LNCAP (cell line): ENCODE results near the gene TLE2.

ENCODE experiments used
- TF ChIP-seq, protein P1 (sequence below): fragments of 450-650 bp; IDR thresholded peaks from 2 replicates; pipeline ENCODE4 v1.5.1; 2017; ENCODE audit warnings: mild to moderate bottlenecking

The TLE2 gene

DNA sequence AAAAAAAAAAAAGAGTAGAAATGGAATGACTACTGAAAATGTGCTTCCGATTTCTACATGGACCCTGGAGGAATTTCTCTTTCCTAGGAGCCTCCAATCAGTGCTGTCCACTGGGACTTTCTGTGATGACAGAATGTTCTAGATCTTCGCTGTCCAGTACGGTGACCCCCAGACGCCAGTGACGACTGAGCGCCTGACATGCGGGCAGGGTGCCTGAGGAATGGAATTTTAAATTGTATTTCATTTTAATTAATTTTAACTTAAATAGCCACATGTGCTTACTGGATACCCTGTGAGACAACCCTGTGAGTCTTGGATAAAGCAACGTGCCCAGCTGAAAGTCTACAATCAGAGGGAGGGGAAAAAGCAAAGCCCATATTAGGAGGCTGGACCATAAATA lies 55.9 kb downstream of the TLE2 start:
- TF ChIP-seq, protein P1, sequence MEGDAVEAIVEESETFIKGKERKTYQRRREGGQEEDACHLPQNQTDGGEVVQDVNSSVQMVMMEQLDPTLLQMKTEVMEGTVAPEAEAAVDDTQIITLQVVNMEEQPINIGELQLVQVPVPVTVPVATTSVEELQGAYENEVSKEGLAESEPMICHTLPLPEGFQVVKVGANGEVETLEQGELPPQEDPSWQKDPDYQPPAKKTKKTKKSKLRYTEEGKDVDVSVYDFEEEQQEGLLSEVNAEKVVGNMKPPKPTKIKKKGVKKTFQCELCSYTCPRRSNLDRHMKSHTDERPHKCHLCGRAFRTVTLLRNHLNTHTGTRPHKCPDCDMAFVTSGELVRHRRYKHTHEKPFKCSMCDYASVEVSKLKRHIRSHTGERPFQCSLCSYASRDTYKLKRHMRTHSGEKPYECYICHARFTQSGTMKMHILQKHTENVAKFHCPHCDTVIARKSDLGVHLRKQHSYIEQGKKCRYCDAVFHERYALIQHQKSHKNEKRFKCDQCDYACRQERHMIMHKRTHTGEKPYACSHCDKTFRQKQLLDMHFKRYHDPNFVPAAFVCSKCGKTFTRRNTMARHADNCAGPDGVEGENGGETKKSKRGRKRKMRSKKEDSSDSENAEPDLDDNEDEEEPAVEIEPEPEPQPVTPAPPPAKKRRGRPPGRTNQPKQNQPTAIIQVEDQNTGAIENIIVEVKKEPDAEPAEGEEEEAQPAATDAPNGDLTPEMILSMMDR, result no peak

- TF ChIP-seq, protein P1, result no peak
Observed at GRCh38 chr19:2970201-2970835, 58.8 kb downstream of the TLE2 start.

- TF ChIP-seq, protein P1, result no peak
Observed at GRCh38 chr19:2969104-2969504, 60.0 kb downstream of the TLE2 start.

GRCh38 chr19:2967972-2968371 lies 61.1 kb downstream of the TLE2 start:
- TF ChIP-seq, protein P1, result no peak

DNA sequence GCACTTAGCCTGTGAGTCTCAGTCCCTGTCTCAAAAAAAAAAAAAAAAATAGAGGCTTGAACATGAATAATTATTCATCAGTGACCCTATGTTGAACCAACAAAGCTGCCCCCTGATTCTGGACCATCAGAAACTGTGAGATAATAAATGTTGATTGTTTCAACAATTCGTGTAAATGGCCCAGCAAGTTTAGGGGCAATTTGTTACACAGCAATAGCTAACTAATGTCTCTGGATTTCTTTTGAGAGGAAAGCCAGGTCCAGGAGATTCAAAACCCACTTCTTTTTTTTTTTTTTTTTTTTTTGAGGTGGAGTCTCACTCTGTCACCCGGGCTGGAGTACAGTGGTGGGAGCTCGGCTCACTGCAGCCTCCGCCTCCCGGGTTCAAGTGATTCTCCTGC lies 64.2 kb downstream of the TLE2 start:
- TF ChIP-seq, protein P1, result no peak

DNA sequence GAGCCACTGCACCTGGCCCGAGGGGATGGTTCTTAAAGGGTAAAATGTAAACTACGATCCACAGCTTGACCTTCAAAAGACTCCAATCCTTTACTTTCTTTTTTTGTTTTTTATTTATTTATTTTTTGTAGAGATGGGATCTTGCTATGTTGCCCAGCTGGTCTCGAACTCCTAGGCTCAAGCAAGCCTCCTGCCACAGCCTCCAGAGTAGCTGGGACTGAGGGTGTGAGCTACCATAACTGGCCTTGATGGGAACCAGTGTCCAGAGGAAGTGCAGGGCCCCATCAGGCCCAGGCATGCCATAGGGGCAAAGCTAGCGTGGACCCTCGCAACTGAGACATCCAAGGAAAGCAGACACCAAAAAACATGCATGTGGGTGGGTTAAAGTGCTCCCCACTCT lies 66.0 kb downstream of the TLE2 start:
- TF ChIP-seq, protein P1, result no peak

DNA sequence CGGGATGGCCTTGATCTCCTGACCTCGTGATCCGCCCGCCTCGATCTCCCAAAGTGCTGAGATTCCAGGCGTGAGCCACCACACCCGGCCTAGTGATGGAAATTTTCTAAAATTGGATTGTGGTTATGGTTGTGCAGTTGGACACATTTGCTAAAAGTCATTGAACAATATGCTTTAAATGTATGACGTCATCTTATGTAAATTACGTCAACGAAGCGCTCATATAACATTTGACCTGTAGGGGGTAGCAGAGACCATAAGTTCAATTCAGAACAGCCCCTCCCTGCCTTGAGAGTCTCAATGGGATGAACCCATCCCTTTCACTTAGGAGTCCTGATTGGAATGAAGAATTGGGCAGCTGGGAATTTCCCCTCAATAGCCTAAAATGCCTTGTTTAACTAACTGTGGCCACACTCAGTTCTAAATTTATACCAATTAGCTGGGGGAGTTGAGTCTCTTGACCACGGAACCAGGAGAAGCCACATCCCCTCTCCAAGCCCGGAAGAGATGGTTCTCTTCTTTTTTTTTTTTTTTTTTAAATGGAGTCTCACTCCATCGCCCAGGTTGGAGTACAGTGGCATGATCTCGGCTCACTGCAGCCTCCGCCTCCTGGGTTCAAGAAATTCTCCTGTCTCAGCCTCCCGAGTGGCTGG lies 66.9 kb downstream of the TLE2 start:
- TF ChIP-seq, protein P1, result peak; percentile 68
